ENCODE data around the gene USO1. TPM values are rescaled to one million over a fixed set of nuclear protein-coding genes. Genes with fewer than 3 reads are reported as not detected.

USO1 gene
- total and polyA plus RNA-seq, 9 of the 15 experiments (the other 6 are each of a cell fraction or from before 2014, with no cell fraction given) = 19.3 to 97.8 (median 48.5) TPM

GRCh38 chr4:75834095-75834771 is 109.9 kb downstream of the USO1 start (continued):
- TF ChIP-seq POLR2H (tag; IDR thresholded peaks at IDR 0.05; ENCODE audit: low read depth) (no peak), RBM25 (IDR thresholded peaks at IDR 0.05; ENCODE audit: low read depth, low read length, severe bottlenecking) (no peak), RFX1 (IDR thresholded peaks at IDR 0.05) (no peak), PTRF (tag; IDR thresholded peaks at IDR 0.05) (peak; percentile 71), ARNT (IDR thresholded peaks at IDR 0.05) (no peak), ELK3 (CRISPR knock-in tag; IDR thresholded peaks at IDR 0.05) (no peak), TRIM28 (IDR thresholded peaks at IDR 0.05) (no peak), RCOR1 (IDR thresholded peaks at IDR 0.05; ENCODE audit: borderline replicate concordance in 1 of 2, low read depth in 2 of 2, low read length in 2 of 2) (no peak), RBFOX2 (IDR thresholded peaks at IDR 0.05; ENCODE audit: low read depth, low read length) (no peak), CCAR2 (IDR thresholded peaks at IDR 0.05; ENCODE audit: low read depth, low read length) (no peak), CXXC5 (CRISPR knock-in tag; IDR thresholded peaks at IDR 0.05) (peak; percentile 46; the same call in 1 of the 2 replicates), DMBX1 (CRISPR knock-in tag; IDR thresholded peaks at IDR 0.05; ENCODE audit: borderline replicate concordance) (peak; percentile 59), ZNF655 (CRISPR knock-in tag; IDR thresholded peaks at IDR 0.05) (no peak), ADNP (tag; IDR thresholded peaks at IDR 0.05) (no peak), GTF2F1 (IDR thresholded peaks at IDR 0.05; ENCODE audit: low read depth, low read length) (no peak), HBP1 (CRISPR knock-in tag; IDR thresholded peaks at IDR 0.05) (no peak), NFXL1 (CRISPR knock-in tag; IDR thresholded peaks at IDR 0.05) (0 out of 2 replicates have a peak, but pooled peaks have one; percentile 29), PTTG1 (tag; IDR thresholded peaks at IDR 0.05; ENCODE audit: low read depth) (peak; percentile 89), IRF2 (CRISPR knock-in tag; IDR thresholded peaks at IDR 0.05) (no peak), RBM17 (IDR thresholded peaks at IDR 0.05; ENCODE audit: borderline replicate concordance, low read depth, low read length) (no peak), TAF1 (IDR thresholded peaks at IDR 0.05; ENCODE audit: control insufficient read depth, extremely low read depth, insufficient read depth, low read length, severe bottlenecking) (no peak), GABPA (tag; conservative IDR thresholded peaks at IDR 0.05; ENCODE audit: low read depth) (no peak)
